ENCODE data around the gene CRNKL1. TPM values are rescaled to one million over a fixed set of nuclear protein-coding genes. Genes with fewer than 3 reads are reported as not detected.

The CRNKL1 gene
- polyA plus RNA-seq, 2 donors: 13.0 to 21.2 TPM

- H3K36me3 ChIP-seq (ENCODE audit: control insufficient read depth in 2 of 2, insufficient read depth in 2 of 2, low read length in 1 of 2): peaks cover 20 to 21% of the 10 kb centered on the region in 2 donors
Observed at GRCh38 chr20:20002101-20002998, 49.9 kb downstream of the CRNKL1 start.

DNA sequence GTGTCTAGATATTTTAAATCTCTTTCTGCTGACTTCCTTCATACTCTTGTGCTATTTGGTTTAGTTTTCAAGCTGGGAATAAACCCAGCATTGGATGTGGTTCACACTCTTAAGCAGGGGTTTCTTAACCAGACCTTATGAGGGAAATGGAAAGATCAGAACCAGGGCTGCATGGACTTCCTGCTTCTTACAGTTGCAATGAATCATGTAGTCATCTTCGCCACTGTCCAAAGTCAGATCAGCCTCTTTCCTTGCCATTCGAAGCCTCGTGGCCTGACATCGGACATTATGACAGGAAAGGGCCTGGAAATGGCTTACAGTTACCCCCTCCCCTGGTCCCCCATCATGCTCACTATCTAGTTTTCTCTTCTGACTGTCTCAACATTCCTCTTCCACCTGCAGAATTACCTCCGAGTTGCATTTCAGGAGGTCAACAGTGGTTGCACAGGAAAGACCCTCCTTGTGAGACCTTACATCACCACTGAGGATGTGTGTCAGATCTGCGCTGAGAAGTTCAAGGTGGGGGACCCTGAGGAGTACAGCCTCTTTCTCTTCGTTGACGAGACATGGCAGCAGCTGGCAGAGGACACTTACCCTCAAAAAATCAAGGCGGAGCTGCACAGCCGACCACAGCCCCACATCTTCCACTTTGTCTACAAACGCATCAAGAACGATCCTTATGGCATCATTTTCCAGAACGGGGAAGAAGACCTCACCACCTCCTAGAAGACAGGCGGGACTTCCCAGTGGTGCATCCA, 51.9 kb downstream of the CRNKL1 start:
- Histone ChIP-seq H3K27ac (ENCODE audit: low read depth in 2 of 2, low read length in 1 of 2) (peak overlapping the region in 1 of 2 donors; percentile 35), H3K36me3 (ENCODE audit: control insufficient read depth in 2 of 2, insufficient read depth in 2 of 2, low read length in 1 of 2) (peaks cover 20 to 32% of the 10 kb centered on the region in 2 donors), H3K27me3 (ENCODE audit: control insufficient read depth in 1 of 2, insufficient read depth in 2 of 2, low read length in 2 of 2) (no peaks in the 10 kb centered on the region), H3K4me3 (ENCODE audit: low read depth in 1 of 2, low read length in 2 of 2) (no peak overlapping the region), H3K4me1 (ENCODE audit: control insufficient read depth in 2 of 2, insufficient read depth in 2 of 2, low read length in 1 of 2) (no peaks in the 10 kb centered on the region), H3K9me3 (ENCODE audit: control insufficient read depth in 2 of 2, insufficient read depth in 1 of 2, low read depth in 1 of 2, low read length in 1 of 2) (no peaks in the 10 kb centered on the region)
- 79 to 82% methylated on average over 14 of the region's 14 CpGs for WGBS, 2 donors

More at GRCh38 chr20:20002101-20002998, 49.9 kb downstream of the CRNKL1 start:
- WGBS, 2 donors: 60 to 67% methylated on average over 9 of the region's 9 CpGs
- Histone ChIP-seq H3K27ac (ENCODE audit: low read depth in 2 of 2, low read length in 1 of 2) (peak overlapping the region; percentile 46 to 52), H3K4me1 (ENCODE audit: control insufficient read depth in 2 of 2, insufficient read depth in 2 of 2, low read length in 1 of 2) (no peaks in the 10 kb centered on the region), H3K9me3 (ENCODE audit: control insufficient read depth in 2 of 2, insufficient read depth in 1 of 2, low read depth in 1 of 2, low read length in 1 of 2) (no peaks in the 10 kb centered on the region), H3K4me3 (ENCODE audit: low read depth in 1 of 2, low read length in 2 of 2) (no peak overlapping the region), H3K27me3 (ENCODE audit: control insufficient read depth in 1 of 2, insufficient read depth in 2 of 2, low read length in 2 of 2) (no peaks in the 10 kb centered on the region)

DNA sequence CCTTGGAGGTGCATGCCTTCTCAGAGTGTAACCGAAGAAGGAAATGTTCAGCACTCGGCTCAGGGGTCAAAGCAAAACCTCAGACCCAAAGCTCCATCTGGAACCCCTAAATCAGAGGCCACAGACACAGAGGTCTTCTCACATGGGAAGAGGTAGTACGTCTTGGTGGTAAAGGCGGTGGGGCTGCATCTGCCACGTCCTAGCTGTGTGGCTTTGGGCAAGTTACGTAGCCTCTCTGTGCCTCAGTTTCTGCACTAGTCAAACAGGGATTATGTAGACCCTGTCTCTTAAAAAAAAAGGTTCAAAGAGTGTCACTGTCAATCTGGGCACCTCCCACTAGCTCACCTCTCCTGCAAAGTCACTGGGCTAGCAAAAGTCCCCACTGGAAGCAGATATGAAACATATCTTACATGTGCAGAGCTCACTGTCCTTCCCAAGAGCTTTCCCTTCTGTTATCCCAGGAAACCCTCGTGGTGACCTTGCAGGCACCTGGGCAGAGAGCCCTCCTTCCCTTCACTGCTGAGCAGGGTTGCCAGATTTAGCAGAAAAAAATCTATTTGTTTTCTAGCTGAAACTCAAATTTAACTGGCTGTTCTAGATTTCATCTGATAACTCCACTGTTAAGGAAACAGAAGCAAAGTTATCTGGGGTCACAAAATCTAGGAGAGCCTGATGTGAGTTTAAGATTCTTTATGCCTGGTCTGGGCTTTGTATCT, 53.1 kb downstream of the CRNKL1 start:
- peaks cover 20 to 33% of the 10 kb centered on the region in 2 donors for H3K36me3 ChIP-seq (ENCODE audit: control insufficient read depth in 2 of 2, insufficient read depth in 2 of 2, low read length in 1 of 2)
- no peaks in the 10 kb centered on the region for H3K27me3 ChIP-seq (ENCODE audit: control insufficient read depth in 1 of 2, insufficient read depth in 2 of 2, low read length in 2 of 2)
- no peaks in the 10 kb centered on the region for H3K9me3 ChIP-seq (ENCODE audit: control insufficient read depth in 2 of 2, insufficient read depth in 1 of 2, low read depth in 1 of 2, low read length in 1 of 2)
- peaks cover 0 to under 1% of the 10 kb centered on the region in 2 donors for H3K4me1 ChIP-seq (ENCODE audit: control insufficient read depth in 2 of 2, insufficient read depth in 2 of 2, low read length in 1 of 2)
- H3K27ac ChIP-seq (ENCODE audit: low read depth in 2 of 2, low read length in 1 of 2): no peak overlapping the region
- WGBS, 2 donors: 74 to 80% methylated on average over 7 of the region's 7 CpGs
- H3K4me3 ChIP-seq (ENCODE audit: low read depth in 1 of 2, low read length in 2 of 2): no peak overlapping the region

- Histone ChIP-seq H3K4me3 (ENCODE audit: low read depth in 1 of 2, low read length in 2 of 2) (no peak overlapping the region), H3K9me3 (ENCODE audit: control insufficient read depth in 2 of 2, insufficient read depth in 1 of 2, low read depth in 1 of 2, low read length in 1 of 2) (no peaks in the 10 kb centered on the region), H3K27me3 (ENCODE audit: control insufficient read depth in 1 of 2, insufficient read depth in 2 of 2, low read length in 2 of 2) (no peaks in the 10 kb centered on the region), H3K27ac (ENCODE audit: low read depth in 2 of 2, low read length in 1 of 2) (peak overlapping the region in 1 of 2 donors; percentile 6), H3K4me1 (ENCODE audit: control insufficient read depth in 2 of 2, insufficient read depth in 2 of 2, low read length in 1 of 2) (peaks cover 0 to 8% of the 10 kb centered on the region in 2 donors), H3K36me3 (ENCODE audit: control insufficient read depth in 2 of 2, insufficient read depth in 2 of 2, low read length in 1 of 2) (peaks cover 20 to 30% of the 10 kb centered on the region in 2 donors)
- WGBS, 2 donors: 52 to 54% methylated on average over 9 of the region's 9 CpGs
Observed at GRCh38 chr20:19996917-19997316, 55.3 kb downstream of the CRNKL1 start.

GRCh38 chr20:19996222-19996621, 56.0 kb downstream of the CRNKL1 start:
- peaks cover 0 to 8% of the 10 kb centered on the region in 2 donors for H3K4me1 ChIP-seq (ENCODE audit: control insufficient read depth in 2 of 2, insufficient read depth in 2 of 2, low read length in 1 of 2)
- H3K9me3 ChIP-seq (ENCODE audit: control insufficient read depth in 2 of 2, insufficient read depth in 1 of 2, low read depth in 1 of 2, low read length in 1 of 2): no peaks in the 10 kb centered on the region
- H3K4me3 ChIP-seq (ENCODE audit: low read depth in 1 of 2, low read length in 2 of 2): no peak overlapping the region
- H3K27me3 ChIP-seq (ENCODE audit: control insufficient read depth in 1 of 2, insufficient read depth in 2 of 2, low read length in 2 of 2): no peaks in the 10 kb centered on the region
- 79 to 85% methylated on average over 8 of the region's 8 CpGs for WGBS, 2 donors
- no peak overlapping the region for H3K27ac ChIP-seq (ENCODE audit: low read depth in 2 of 2, low read length in 1 of 2)
- H3K36me3 ChIP-seq (ENCODE audit: control insufficient read depth in 2 of 2, insufficient read depth in 2 of 2, low read length in 1 of 2): peaks cover 17 to 30% of the 10 kb centered on the region in 2 donors

GRCh38 chr20:19995220-19995863, 56.9 kb downstream of the CRNKL1 start:
- no peak overlapping the region for H3K4me3 ChIP-seq (ENCODE audit: low read depth in 1 of 2, low read length in 2 of 2)
- H3K27ac ChIP-seq (ENCODE audit: low read depth in 2 of 2, low read length in 1 of 2): no peak overlapping the region
- no peaks in the 10 kb centered on the region for H3K9me3 ChIP-seq (ENCODE audit: control insufficient read depth in 2 of 2, insufficient read depth in 1 of 2, low read depth in 1 of 2, low read length in 1 of 2)
- peaks cover 10 to 24% of the 10 kb centered on the region in 2 donors for H3K36me3 ChIP-seq (ENCODE audit: control insufficient read depth in 2 of 2, insufficient read depth in 2 of 2, low read length in 1 of 2)
- 25 to 36% methylated on average over 5 of the region's 5 CpGs for WGBS, 2 donors
- peaks cover 0 to 8% of the 10 kb centered on the region in 2 donors for H3K4me1 ChIP-seq (ENCODE audit: control insufficient read depth in 2 of 2, insufficient read depth in 2 of 2, low read length in 1 of 2)
- H3K27me3 ChIP-seq (ENCODE audit: control insufficient read depth in 1 of 2, insufficient read depth in 2 of 2, low read length in 2 of 2): no peaks in the 10 kb centered on the region

GRCh38 chr20:19993958-19994669, 58.2 kb downstream of the CRNKL1 start:
- Histone ChIP-seq H3K4me1 (ENCODE audit: control insufficient read depth in 2 of 2, insufficient read depth in 2 of 2, low read length in 1 of 2) (peaks cover 0 to 8% of the 10 kb centered on the region in 2 donors), H3K9me3 (ENCODE audit: control insufficient read depth in 2 of 2, insufficient read depth in 1 of 2, low read depth in 1 of 2, low read length in 1 of 2) (no peaks in the 10 kb centered on the region), H3K4me3 (ENCODE audit: low read depth in 1 of 2, low read length in 2 of 2) (no peak overlapping the region), H3K27me3 (ENCODE audit: control insufficient read depth in 1 of 2, insufficient read depth in 2 of 2, low read length in 2 of 2) (no peaks in the 10 kb centered on the region), H3K36me3 (ENCODE audit: control insufficient read depth in 2 of 2, insufficient read depth in 2 of 2, low read length in 1 of 2) (peaks cover 6 to 27% of the 10 kb centered on the region in 2 donors), H3K27ac (ENCODE audit: low read depth in 2 of 2, low read length in 1 of 2) (peak overlapping the region; percentile 87 to 89)
- 43 to 58% methylated on average over 12 of the region's 12 CpGs for WGBS, 2 donors

GRCh38 chr20:19992996-19993908, 59.0 kb downstream of the CRNKL1 start:
- H3K4me3 ChIP-seq (ENCODE audit: low read depth in 1 of 2, low read length in 2 of 2): no peak overlapping the region
- H3K36me3 ChIP-seq (ENCODE audit: control insufficient read depth in 2 of 2, insufficient read depth in 2 of 2, low read length in 1 of 2): peaks cover 0 to 18% of the 10 kb centered on the region in 2 donors
- no peaks in the 10 kb centered on the region for H3K27me3 ChIP-seq (ENCODE audit: control insufficient read depth in 1 of 2, insufficient read depth in 2 of 2, low read length in 2 of 2)
- H3K4me1 ChIP-seq (ENCODE audit: control insufficient read depth in 2 of 2, insufficient read depth in 2 of 2, low read length in 1 of 2): peaks cover 0 to 8% of the 10 kb centered on the region in 2 donors
- 30 to 45% methylated on average over 14 of the region's 14 CpGs for WGBS, 2 donors
- H3K9me3 ChIP-seq (ENCODE audit: control insufficient read depth in 2 of 2, insufficient read depth in 1 of 2, low read depth in 1 of 2, low read length in 1 of 2): no peaks in the 10 kb centered on the region
- H3K27ac ChIP-seq (ENCODE audit: low read depth in 2 of 2, low read length in 1 of 2): peak overlapping the region; percentile 89 to 92

Measured in esophagus (tissue), 2 donors.